K562 (cell line): ENCODE data around the gene B9D2. TPM values are rescaled to one million over a fixed set of nuclear protein-coding genes. Genes with fewer than 3 reads are reported as not detected.

Experiments used
- ATAC-seq: fragments of 200-7000 bp; cut with Tn5 transposase; 3 replicates; pipeline ENCODE4 v1.9.1; 2020; ENCODE audit warnings: moderate library complexity
- BruUV-seq: library from RNA; stranded (reverse); fragments of 400-500 nt; replicated peaks from 2 replicates; lab custom pipeline; 2021; lab: Mats Ljungman, UMichigan
- CTCF ChIA-PET: fragments of 300-600 bp; formaldehyde crosslinking; extraction: SDS; loops from one replicate; lab custom pipeline; 2021; ENCODE audit warnings: low intra/inter-chr PET ratio; lab: Yijun Ruan, JAX
- POLR2A ChIA-PET: fragments of 300-600, 350-650 bp; sonication (Branson Sonifier 250); formaldehyde crosslinking; extraction: SDS; loops from one replicate; lab custom pipeline; 2021; ENCODE audit warnings: antibody characterized with exemption, inconsistent platforms; lab: Yijun Ruan, JAX
- DNase-seq, 4 experiments: peaks; one replicate each; pipeline versions ENCODE4 v3.0.0 to v3.0.0-alpha.2; 2011 to 2018; ENCODE audit warnings: low spot score in 3 of 4, mixed read lengths in 3 of 4; ENCODE audit errors: extremely low read depth in 1 of 4
- FAIRE-seq: peaks from 2 replicates; lab custom pipeline; 2011; peaks lifted over from hg19 to GRCh38; lab: Jason Lieb, UNC
- H2AFZ ChIP-seq: 2 replicates; pipeline ENCODE4 v1.6.0; 2011; ENCODE audit warnings: low read depth, low read length, control low read depth, inconsistent platforms
- H3K27ac ChIP-seq: fragments of 200-600 bp; 3 replicates; pipeline ENCODE4 v1.8.0; 2011; ENCODE audit warnings: low read depth, mild to moderate bottlenecking, control low read depth, inconsistent platforms, low read length, moderate library complexity, mixed read lengths; ENCODE audit errors: extremely low read depth
- H3K27me3 ChIP-seq, 2 experiments: fragments of 300-600 bp in 1 of 2; 2 replicates in 1 of 2; 3 replicates in 1 of 2; pipeline versions ENCODE4 v1.6.0 to v1.8.0; 2011; ENCODE audit warnings: inconsistent platforms in 2 of 2, low read length in 2 of 2, mild to moderate bottlenecking in 1 of 2, mixed read lengths in 1 of 2, moderate library complexity in 1 of 2; ENCODE audit not compliant: control insufficient read depth in 2 of 2, insufficient read depth in 2 of 2
- H3K36me3 ChIP-seq: fragments of 300-600 bp; 3 replicates; pipeline ENCODE4 v1.8.0; 2011; ENCODE audit warnings: mild to moderate bottlenecking, low read length, inconsistent platforms; ENCODE audit not compliant: control insufficient read depth, insufficient read depth
- H3K4me1 ChIP-seq, 2 experiments: fragments of 200-600 bp in 1 of 2; replicated peaks in 1 of 2; 2 replicates in 1 of 2; 3 replicates in 1 of 2; pipeline versions ENCODE4 v1.5.1 to v1.8.0; 2011; ENCODE audit warnings: inconsistent platforms in 2 of 2, low read length in 2 of 2, mild to moderate bottlenecking in 1 of 2, mixed read lengths in 1 of 2, moderate library complexity in 1 of 2; ENCODE audit not compliant: control insufficient read depth in 2 of 2, insufficient read depth in 2 of 2
- H3K4me2 ChIP-seq: 2 replicates; pipeline ENCODE4 v1.6.1; 2011; ENCODE audit warnings: low read length, control low read depth, inconsistent platforms, mixed read lengths; ENCODE audit not compliant: insufficient read depth
- H3K4me3 ChIP-seq: fragments of 200-600 bp; sonication (generic), shearing (Covaris generic); 2 replicates; pipeline ENCODE4 v1.5.1; 2016; ENCODE audit warnings: control low read depth, inconsistent platforms
- H3K79me2 ChIP-seq: fragments of 200-600 bp; 3 replicates; pipeline ENCODE4 v1.8.0; 2011; ENCODE audit warnings: low read length, inconsistent platforms; ENCODE audit not compliant: control insufficient read depth, insufficient read depth
- H3K9ac ChIP-seq, 2 experiments: 2 replicates each; pipeline versions ENCODE4 v1.6.0 to v1.6.1; 2011; ENCODE audit warnings: low read depth in 2 of 2, low read length in 2 of 2, control low read depth in 1 of 2, inconsistent platforms in 1 of 2, mild to moderate bottlenecking in 1 of 2, mixed read lengths in 1 of 2; ENCODE audit not compliant: insufficient read depth in 1 of 2
- H3K9me1 ChIP-seq: one replicate; pipeline ENCODE4 v1.6.0; 2011; ENCODE audit warnings: inconsistent platforms, mild to moderate bottlenecking, low read length, moderate library complexity; ENCODE audit not compliant: control insufficient read depth, insufficient read depth
- H3K9me3 ChIP-seq: replicated peaks from 2 replicates; pipeline ENCODE4 v1.5.1; 2011; ENCODE audit warnings: low read depth, low read length, inconsistent platforms; ENCODE audit not compliant: control insufficient read depth, insufficient read depth
- H4K20me1 ChIP-seq: replicated peaks from 2 replicates; pipeline ENCODE4 v1.6.1; 2011; ENCODE audit warnings: low read length, inconsistent platforms, mixed read lengths; ENCODE audit not compliant: control insufficient read depth, insufficient read depth
- ESRRA ChIP-seq: fragments of 450-650 bp; IDR thresholded peaks from 2 replicates; pipeline ENCODE4 v1.6.1; 2014; ENCODE audit warnings: low read depth, mild to moderate bottlenecking, moderate library complexity, borderline replicate concordance
- GABPA ChIP-seq: fragments of 200-800 bp; sonication (Bioruptor generic); conservative IDR thresholded peaks from 2 replicates; pipeline ENCODE4 v1.6.1; 2016; ENCODE audit warnings: low read depth, missing genetic modification characterization, missing compliant biosample characterization
- MTA3 ChIP-seq: fragments of 450-650 bp; formaldehyde crosslinking; IDR thresholded peaks from 2 replicates; pipeline ENCODE4 v1.6.1; 2017; ENCODE audit warnings: mild to moderate bottlenecking, borderline replicate concordance
- POLR2AphosphoS5 ChIP-seq: IDR thresholded peaks from 2 replicates; pipeline ENCODE4 v1.6.1; 2011; ENCODE audit warnings: mild to moderate bottlenecking, low read depth, low read length, moderate library complexity; ENCODE audit not compliant: control insufficient read depth, insufficient read depth
- POLR2G ChIP-seq: fragments of 200-400 bp; formaldehyde crosslinking; IDR thresholded peaks from 2 replicates; pipeline ENCODE4 v1.6.1; 2017; ENCODE audit warnings: low read depth, mild to moderate bottlenecking, antibody characterized with exemption, low read length, moderate library complexity
- RBM34 ChIP-seq: fragments of 200-400 bp; formaldehyde crosslinking; IDR thresholded peaks from 2 replicates; pipeline ENCODE4 v1.6.1; 2018; ENCODE audit warnings: low read length, borderline replicate concordance; ENCODE audit not compliant: insufficient read depth
- WGBS: fragments of 100-300 bp; shearing (Covaris generic); methylation state at CpG from one replicate; pipeline ENCODE4 v1.1.6; 2016; ENCODE audit warnings: low coverage, mixed read lengths; ENCODE audit not compliant: insufficient coverage; ENCODE audit errors: missing lambda C conversion rate; 5-methylcytosine and 5-hydroxymethylcytosine counted together
- in situ Hi-C: fragments of 300-500 bp; cut with MboI; formaldehyde crosslinking; loops from 4 replicates; pipeline ENCODE4 v1.15.0; 2018; ENCODE audit warnings: inconsistent platforms, mixed read lengths
- intact Hi-C: fragments of 100-400 bp; cut with micrococcal nuclease; formaldehyde crosslinking; loops from 2 replicates; pipeline ENCODE4 v1.14.2; 2022
- polyA plus RNA-seq, 8 experiments: library from polyadenylated mRNA; depleted of rRNA in 4 of 8; stranded (reverse) in 5 of 8; unstranded in 3 of 8; fragments of >200 nt; fragmentation: Nextera tagmentation in 2 of 8; fragmentation: Illumina TruSeq in 1 of 8; extraction: Ambion mirVana in 2 of 8; extraction: Trizol in 1 of 8; gene quantifications; 2 replicates each; pipeline versions ENCODE4 v1.2.1 to v1.2.3, GENCODE V29; 2011 to 2014; ENCODE audit warnings: inconsistent platforms in 1 of 8, missing spikeins in 1 of 8
- total RNA-seq, 7 experiments: library from RNA; depleted of rRNA in 6 of 7; stranded (reverse); fragments of >200 nt in 6 of 7; fragmentation: Illumina TruSeq in 2 of 7; extraction: Trizol in 2 of 7; gene quantifications; 2 replicates each; pipeline versions ENCODE4 v1.2.1 to v1.2.3, GENCODE V29; 2011 to 2021; ENCODE audit warnings: low replicate concordance in 1 of 7

The B9D2 gene
- total and polyA plus RNA-seq, 9 of the 15 experiments (the other 6 are each of a cell fraction or from before 2014, with no cell fraction given), result 0.83 to 6.9 (median 2.8) TPM

DNA sequence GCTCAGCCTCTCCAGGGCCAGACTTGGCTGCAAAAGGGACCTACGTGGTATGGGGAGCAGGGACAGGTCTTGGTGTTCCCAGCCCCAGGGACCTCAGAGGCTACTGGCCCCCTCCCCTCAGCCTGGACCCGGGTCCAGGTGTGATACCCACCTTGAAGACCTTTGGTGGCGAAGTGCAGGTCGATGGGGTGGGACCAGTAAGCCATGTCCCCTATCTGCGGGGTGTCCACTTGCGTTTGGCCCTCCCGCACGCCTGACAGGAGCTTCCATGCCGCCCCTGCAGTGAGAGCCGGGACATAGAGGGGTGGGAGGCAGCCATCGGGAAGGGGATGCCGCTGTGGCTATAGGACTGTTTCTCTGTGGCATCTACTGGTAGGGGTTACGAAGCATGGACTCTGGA is 6.2 kb downstream of the B9D2 start:
- intact Hi-C loops, result no loop called here
- ChIA-PET POLR2A (interaction anchor here (0.7 kb wide), 1 partner anchor 478 kb away, joined by 5 read pairs; no protein-coding TSS in a partner anchor), CTCF (no interaction called here)
- peak overlapping the region in 1 of 2 experiments; percentile 69; a peak in 2 of 4 replicates for H3K9ac ChIP-seq
- in situ Hi-C loops, result no loop called here
- 82% methylated on average over 11 of the region's 13 CpGs for WGBS
- H3K4me2 ChIP-seq, result no peak overlapping the region
- H3K4me3 ChIP-seq, result no peak overlapping the region
- no peak for ATAC-seq
- peaks cover 14% of the 10 kb centered on the region; the same call in 1 of the 3 replicates for H3K36me3 ChIP-seq
- no peaks in the 10 kb centered on the region for H3K9me1 ChIP-seq
- peaks cover 9 to 26% of the 10 kb centered on the region in 2 experiments; a peak in 4 of 5 replicates for H3K4me1 ChIP-seq
- no peak for DNase-seq
- H2AFZ ChIP-seq, result no peak overlapping the region
- no peak for FAIRE-seq
- H3K79me2 ChIP-seq, result peaks cover 17% of the 10 kb centered on the region
- H3K27me3 ChIP-seq, result no peaks in the 10 kb centered on the region
- H3K9me3 ChIP-seq, result no peaks in the 10 kb centered on the region
- no peak overlapping the region for H3K27ac ChIP-seq
- no TSS peak for BruUV-seq
- no peaks in the 10 kb centered on the region for H4K20me1 ChIP-seq
- TF ChIP-seq GABPA, result no peak
- no peak for TF ChIP-seq RBM34
- TF ChIP-seq POLR2G, result peak; percentile 53
- no peak for TF ChIP-seq POLR2AphosphoS5
- TF ChIP-seq MTA3, result no peak
- TF ChIP-seq ESRRA, result no peak
